ENCODE results near the gene B3GNT8. TPM values are rescaled to one million over a fixed set of nuclear protein-coding genes. Genes with fewer than 3 reads are reported as not detected.

B3GNT8 gene
- polyA plus RNA-seq, 1 of the 3 experiments (the other 2 are of a cell fraction), result not detected

GRCh38 chr19:41420101-41420880, 6.9 kb downstream of the B3GNT8 start:
- H3K9me3 ChIP-seq, result no peaks in the 10 kb centered on the region
- no peaks in the 10 kb centered on the region for H3K27me3 ChIP-seq (ENCODE audit: insufficient read depth)
- no peak overlapping the region for H3K9ac ChIP-seq
- DNase-seq, result no peak
- peaks cover 3 to 26% of the 10 kb centered on the region in 2 experiments for H3K36me3 ChIP-seq (replicated peaks in 1 of 2; ENCODE audit: control insufficient read depth in 1 of 2, insufficient read depth in 2 of 2, low read length in 1 of 2)
- H3K9me2 ChIP-seq, result no peaks in the 10 kb centered on the region
- 72% methylated on average over 7 of the region's 8 CpGs for WGBS (ENCODE audit: low lambda C conversion rate)
- no peak overlapping the region for H3K4me2 ChIP-seq
- no peaks in the 10 kb centered on the region for H4K20me1 ChIP-seq (ENCODE audit: insufficient read depth)
- no peaks in the 10 kb centered on the region for H3K4me1 ChIP-seq (ENCODE audit: control insufficient read depth in 1 of 2, insufficient read depth in 2 of 2, low read depth in 1 of 2, low read length in 1 of 2)
- H3K27ac ChIP-seq (ENCODE audit: low read depth in 2 of 2, low read length in 1 of 2), result no peak overlapping the region
- no peak overlapping the region for H3K4me3 ChIP-seq (ENCODE audit: low read depth in 2 of 2, low read length in 1 of 2)
- ChIA-PET CTCF (interaction anchor here (1.5 kb wide), 1 partner anchor 9 kb away, joined by 3 read pairs; no protein-coding TSS in a partner anchor), POLR2A (no interaction called here)
- H3F3A ChIP-seq (replicated peaks; ENCODE audit: insufficient read depth), result no peaks in the 10 kb centered on the region
- TF ChIP-seq RAD21 (IDR thresholded peaks at IDR 0.05; ENCODE audit: low read length) (no peak), REST (IDR thresholded peaks at IDR 0.05; ENCODE audit: low read depth, low read length) (no peak), MEF2A (IDR thresholded peaks at IDR 0.05; ENCODE audit: borderline replicate concordance, low read depth) (no peak), YY1 (IDR thresholded peaks at IDR 0.05; ENCODE audit: low read depth) (no peak), JUND (IDR thresholded peaks at IDR 0.05) (no peak), FOXM1 (IDR thresholded peaks at IDR 0.05; ENCODE audit: low read depth) (no peak), MAX (IDR thresholded peaks at IDR 0.05; ENCODE audit: low read depth) (no peak), EZH2phosphoT487 (IDR thresholded peaks at IDR 0.05; ENCODE audit: borderline replicate concordance, low read depth) (no peak)
- H3K79me2 ChIP-seq (ENCODE audit: insufficient read depth), result no peaks in the 10 kb centered on the region
- no peak overlapping the region for H2AFZ ChIP-seq (ENCODE audit: low read depth)

- peaks cover 3 to 29% of the 10 kb centered on the region in 2 experiments for H3K36me3 ChIP-seq (replicated peaks in 1 of 2; ENCODE audit: control insufficient read depth in 1 of 2, insufficient read depth in 2 of 2, low read length in 1 of 2)
- no peaks in the 10 kb centered on the region for H4K20me1 ChIP-seq (ENCODE audit: insufficient read depth)
- no peak overlapping the region for H3K4me2 ChIP-seq
- no peak overlapping the region for H2AFZ ChIP-seq (ENCODE audit: low read depth)
- ChIA-PET POLR2A (no interaction called here), CTCF (no interaction called here)
- H3K4me3 ChIP-seq (ENCODE audit: low read depth in 2 of 2, low read length in 1 of 2), result no peak overlapping the region
- TF ChIP-seq FOXJ3 (CRISPR knock-in tag; IDR thresholded peaks at IDR 0.05), result no peak
- TF ChIP-seq RFX5 (IDR thresholded peaks at IDR 0.05; ENCODE audit: low read length), result no peak
- no peaks in the 10 kb centered on the region for H3K9me2 ChIP-seq
- H3K27ac ChIP-seq (ENCODE audit: low read depth in 2 of 2, low read length in 1 of 2), result no peak overlapping the region
- H3K79me2 ChIP-seq (ENCODE audit: insufficient read depth), result no peaks in the 10 kb centered on the region
- no peak for DNase-seq
- no peaks in the 10 kb centered on the region for H3K27me3 ChIP-seq (ENCODE audit: insufficient read depth)
- H3F3A ChIP-seq (replicated peaks; ENCODE audit: insufficient read depth), result no peaks in the 10 kb centered on the region
- H3K9ac ChIP-seq, result no peak overlapping the region
- peaks cover 0 to 9% of the 10 kb centered on the region in 2 experiments; a peak in 1 of 4 replicates for H3K4me1 ChIP-seq (ENCODE audit: control insufficient read depth in 1 of 2, insufficient read depth in 2 of 2, low read depth in 1 of 2, low read length in 1 of 2)
- 96% methylated on average over 12 of the region's 12 CpGs for WGBS (ENCODE audit: low lambda C conversion rate)
- H3K9me3 ChIP-seq, result no peaks in the 10 kb centered on the region
These were observed 10.9 kb downstream of the B3GNT8 start for GRCh38 chr19:41416194-41416674.
